Astrocyte (in vitro differentiated cells and primary cell): ENCODE results near the gene POR. TPM values are rescaled to one million over a fixed set of nuclear protein-coding genes. Genes with fewer than 3 reads are reported as not detected.

ENCODE experiments used
- DNase-seq: peaks from one replicate; pipeline ENCODE4 v3.0.0-alpha.2; 2010; ENCODE audit warnings: low read depth
- FAIRE-seq: peaks from 2 replicates; lab custom pipeline; 2011; peaks lifted over from hg19 to GRCh38; lab: Jason Lieb, UNC
- H2AFZ ChIP-seq: 2 replicates; pipeline ENCODE4 v1.6.0; 2012; ENCODE audit warnings: low read depth, low read length, inconsistent platforms
- H3K27ac ChIP-seq: 2 replicates; pipeline ENCODE4 v1.5.1; 2011; ENCODE audit warnings: low read depth, low read length, inconsistent platforms
- H3K27me3 ChIP-seq: 2 replicates; pipeline ENCODE4 v1.6.0; 2011; ENCODE audit warnings: low read length, inconsistent platforms; ENCODE audit not compliant: insufficient read depth
- H3K36me3 ChIP-seq: 2 replicates; pipeline ENCODE4 v1.5.1; 2011; ENCODE audit warnings: low read length, inconsistent platforms; ENCODE audit not compliant: insufficient read depth
- H3K4me1 ChIP-seq: 2 replicates; pipeline ENCODE4 v1.5.1; 2011; ENCODE audit warnings: low read length, inconsistent platforms; ENCODE audit not compliant: insufficient read depth
- H3K4me2 ChIP-seq: 2 replicates; pipeline ENCODE4 v1.6.0; 2012; ENCODE audit warnings: low read length, inconsistent platforms
- H3K4me3 ChIP-seq: 2 replicates; pipeline ENCODE4 v1.5.1; 2011; ENCODE audit warnings: low read depth, mild to moderate bottlenecking, low read length, inconsistent platforms; ENCODE audit not compliant: insufficient read depth
- H3K79me2 ChIP-seq: 2 replicates; pipeline ENCODE4 v1.6.0; 2012; ENCODE audit warnings: mild to moderate bottlenecking, low read length, inconsistent platforms; ENCODE audit not compliant: insufficient read depth
- H3K9ac ChIP-seq: 2 replicates; pipeline ENCODE4 v1.6.0; 2012; ENCODE audit warnings: mild to moderate bottlenecking, low read length, inconsistent platforms
- H3K9me3 ChIP-seq: 2 replicates; pipeline ENCODE4 v1.5.1; 2012; ENCODE audit warnings: low read depth, mild to moderate bottlenecking, low read length, inconsistent platforms; ENCODE audit not compliant: insufficient read depth
- H4K20me1 ChIP-seq: 2 replicates; pipeline ENCODE4 v1.6.0; 2012; ENCODE audit warnings: low read length, inconsistent platforms; ENCODE audit not compliant: insufficient read depth
- H3K27ac Mint-ChIP-seq: one replicate; pipeline ENCODE4 v1.8.0; 2021; ENCODE audit warnings: mild to moderate bottlenecking, mixed read lengths; ENCODE audit not compliant: unreplicated experiment
- H3K27me3 Mint-ChIP-seq: one replicate; pipeline ENCODE4 v1.8.0; 2021; ENCODE audit warnings: low read depth, mixed read lengths; ENCODE audit not compliant: unreplicated experiment
- H3K36me3 Mint-ChIP-seq: one replicate; pipeline ENCODE4 v1.8.0; 2021; ENCODE audit warnings: low read depth, mixed read lengths; ENCODE audit not compliant: unreplicated experiment
- H3K4me1 Mint-ChIP-seq: one replicate; pipeline ENCODE4 v1.8.0; 2021; ENCODE audit warnings: low read depth, mixed read lengths; ENCODE audit not compliant: unreplicated experiment
- H3K4me3 Mint-ChIP-seq: one replicate; pipeline ENCODE4 v1.8.0; 2021; ENCODE audit warnings: mild to moderate bottlenecking, moderate library complexity, mixed read lengths; ENCODE audit not compliant: unreplicated experiment
- H3K9me3 Mint-ChIP-seq: one replicate; pipeline ENCODE4 v1.8.0; 2021; ENCODE audit warnings: mild to moderate bottlenecking, mixed read lengths; ENCODE audit not compliant: unreplicated experiment
- CTCF ChIP-seq: IDR thresholded peaks from 2 replicates; pipeline ENCODE4 v1.5.1; 2011; ENCODE audit warnings: low read depth, mild to moderate bottlenecking, inconsistent platforms, low read length, moderate library complexity; ENCODE audit not compliant: insufficient read depth
- EZH2 ChIP-seq: IDR thresholded peaks from 2 replicates; pipeline ENCODE4 v1.6.1; 2012; ENCODE audit warnings: mild to moderate bottlenecking, low read length, inconsistent platforms; ENCODE audit not compliant: insufficient read depth
- total RNA-seq: library from RNA; stranded (reverse); gene quantifications from 2 replicates; pipeline ENCODE4 v1.2.1, GENCODE V29; 2021

Gene POR
- total RNA-seq, 1 donor from 2014 or later, result 73.6 TPM

GRCh38 chr7:76008156-76008687, 93.3 kb downstream of the POR start:
- Histone ChIP-seq H3K79me2 (no peaks in the 10 kb centered on the region), H3K36me3 (peaks cover under 1% of the 10 kb centered on the region), H2AFZ (no peak overlapping the region), H3K27me3 (no peaks in the 10 kb centered on the region), H3K4me1 (no peaks in the 10 kb centered on the region), H3K9ac (no peak overlapping the region), H3K27ac (no peak overlapping the region), H4K20me1 (peaks cover 22% of the 10 kb centered on the region), H3K4me3 (no peak overlapping the region), H3K4me2 (no peak overlapping the region), H3K9me3 (no peaks in the 10 kb centered on the region)
- FAIRE-seq, result no peak
- peaks cover 14% of the 10 kb centered on the region for H3K4me1 Mint-ChIP-seq
- TF ChIP-seq EZH2 (no peak), CTCF (no peak)
- no peak for DNase-seq
- H3K9me3 Mint-ChIP-seq, result no peaks in the 10 kb centered on the region
- peaks cover 16% of the 10 kb centered on the region for H3K36me3 Mint-ChIP-seq
- no peaks in the 10 kb centered on the region for H3K27me3 Mint-ChIP-seq
- H3K4me3 Mint-ChIP-seq, result no peak overlapping the region
- no peak overlapping the region for H3K27ac Mint-ChIP-seq

- H3K36me3 ChIP-seq, result peaks cover 2% of the 10 kb centered on the region
- no peaks in the 10 kb centered on the region for H3K79me2 ChIP-seq
- H3K4me1 ChIP-seq, result no peaks in the 10 kb centered on the region
- no peak for FAIRE-seq
- no peak for DNase-seq
- no peaks in the 10 kb centered on the region for H3K27me3 Mint-ChIP-seq
- TF ChIP-seq CTCF (no peak), EZH2 (no peak)
- no peak overlapping the region for H2AFZ ChIP-seq
- no peak overlapping the region for H3K4me3 ChIP-seq
- no peak overlapping the region for H3K9ac ChIP-seq
- no peak overlapping the region for H3K4me3 Mint-ChIP-seq
- H3K27ac Mint-ChIP-seq, result peak overlapping the region; percentile 83
- no peaks in the 10 kb centered on the region for H3K27me3 ChIP-seq
- no peak overlapping the region for H3K27ac ChIP-seq
- H3K4me2 ChIP-seq, result no peak overlapping the region
- no peaks in the 10 kb centered on the region for H3K9me3 ChIP-seq
- peaks cover 14% of the 10 kb centered on the region for H3K4me1 Mint-ChIP-seq
- peaks cover 18% of the 10 kb centered on the region for H3K36me3 Mint-ChIP-seq
- peaks cover 22% of the 10 kb centered on the region for H4K20me1 ChIP-seq
- H3K9me3 Mint-ChIP-seq, result no peaks in the 10 kb centered on the region
Measured at GRCh38 chr7:76009672-76010600, 95.0 kb downstream of the POR start.

GRCh38 chr7:76011442-76011861, 96.5 kb downstream of the POR start:
- Mint-ChIP-seq H3K9me3 (no peaks in the 10 kb centered on the region), H3K4me3 (peak overlapping the region; percentile 70), H3K27ac (peak overlapping the region; percentile 75), H3K36me3 (peaks cover 19% of the 10 kb centered on the region), H3K27me3 (no peaks in the 10 kb centered on the region), H3K4me1 (peaks cover 14% of the 10 kb centered on the region)
- Histone ChIP-seq H4K20me1 (peaks cover 17% of the 10 kb centered on the region), H3K4me2 (peak overlapping the region; percentile 32), H3K27ac (peak overlapping the region; percentile 0), H3K36me3 (peaks cover 3% of the 10 kb centered on the region), H3K27me3 (no peaks in the 10 kb centered on the region), H2AFZ (no peak overlapping the region), H3K4me3 (no peak overlapping the region), H3K79me2 (no peaks in the 10 kb centered on the region), H3K4me1 (no peaks in the 10 kb centered on the region), H3K9ac (peak overlapping the region; percentile 21), H3K9me3 (no peaks in the 10 kb centered on the region)
- FAIRE-seq, result no peak
- peak; percentile 48 for DNase-seq
- TF ChIP-seq EZH2 (no peak), CTCF (no peak)
